ENCODE measurements around the gene SPDYE3.
A peak's percentile ranks its signal among the peaks of the same experiment; 100 is the strongest.
"Not testable (repeated sequence)": the region's sequence is repeated elsewhere in the genome, so short reads cannot be mapped to it uniquely, and the experiment has no call there.

The SPDYE3 gene

DNA sequence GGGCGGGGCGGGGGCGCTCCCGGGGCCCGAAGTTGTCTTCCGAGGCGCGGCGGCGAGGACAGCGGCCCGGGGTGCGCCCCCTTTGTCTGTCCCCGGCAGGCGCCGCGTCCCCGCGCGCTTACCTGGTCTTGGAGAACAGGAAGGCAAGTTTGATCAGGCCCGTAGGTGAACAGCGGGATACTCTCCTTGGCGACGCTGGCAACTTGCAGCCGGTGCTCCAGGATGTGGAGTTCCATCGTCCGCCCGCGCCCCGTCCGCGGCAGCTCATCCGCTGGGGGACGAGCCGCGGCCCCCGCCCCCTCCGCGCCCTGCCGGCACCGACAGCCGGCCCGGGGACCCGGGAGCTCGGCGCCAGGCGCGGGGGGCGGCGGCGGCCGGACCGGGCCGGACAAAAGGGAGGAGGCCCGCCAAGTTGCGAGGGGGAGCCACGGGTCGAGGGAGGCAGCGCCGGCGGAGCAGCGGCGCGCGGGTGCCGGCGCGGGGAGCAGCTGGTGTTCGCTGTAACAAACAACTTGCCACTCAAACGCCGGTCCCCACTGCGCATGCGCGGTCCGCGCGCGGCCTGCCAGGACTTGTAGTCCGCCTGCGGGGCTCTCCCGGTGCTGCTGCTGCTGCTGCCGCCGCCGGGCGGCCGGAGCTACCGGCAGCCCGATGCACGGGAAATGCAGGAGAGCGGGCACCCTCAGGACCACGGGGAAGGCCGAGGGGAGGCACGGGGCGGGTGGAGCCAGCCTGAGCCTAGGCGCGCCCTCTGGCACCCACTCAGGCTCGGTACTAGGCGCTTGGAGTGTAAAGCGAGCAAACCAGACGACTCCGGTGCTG lies 35.6 kb upstream of the SPDYE3 start:
- POLR2A ChIA-PET, result interaction anchor here (0.7 kb wide), 2 partner anchors 12 to 156 kb away, joined by 3 to 4 read pairs; partner anchors contain the start of gene ZCWPW1
- H3K4me3 ChIP-seq (ENCODE audit: low read depth, low read length), result peak overlapping the region; percentile 69
- peak; percentile 47 for DNase-seq (ENCODE audit: low read depth, low spot score)
- CTCF ChIA-PET, result interaction anchor here (0.9 kb wide), 1 partner anchor 141 kb away, joined by 4 read pairs; no protein-coding TSS in a partner anchor
- TF ChIP-seq, protein P1, sequence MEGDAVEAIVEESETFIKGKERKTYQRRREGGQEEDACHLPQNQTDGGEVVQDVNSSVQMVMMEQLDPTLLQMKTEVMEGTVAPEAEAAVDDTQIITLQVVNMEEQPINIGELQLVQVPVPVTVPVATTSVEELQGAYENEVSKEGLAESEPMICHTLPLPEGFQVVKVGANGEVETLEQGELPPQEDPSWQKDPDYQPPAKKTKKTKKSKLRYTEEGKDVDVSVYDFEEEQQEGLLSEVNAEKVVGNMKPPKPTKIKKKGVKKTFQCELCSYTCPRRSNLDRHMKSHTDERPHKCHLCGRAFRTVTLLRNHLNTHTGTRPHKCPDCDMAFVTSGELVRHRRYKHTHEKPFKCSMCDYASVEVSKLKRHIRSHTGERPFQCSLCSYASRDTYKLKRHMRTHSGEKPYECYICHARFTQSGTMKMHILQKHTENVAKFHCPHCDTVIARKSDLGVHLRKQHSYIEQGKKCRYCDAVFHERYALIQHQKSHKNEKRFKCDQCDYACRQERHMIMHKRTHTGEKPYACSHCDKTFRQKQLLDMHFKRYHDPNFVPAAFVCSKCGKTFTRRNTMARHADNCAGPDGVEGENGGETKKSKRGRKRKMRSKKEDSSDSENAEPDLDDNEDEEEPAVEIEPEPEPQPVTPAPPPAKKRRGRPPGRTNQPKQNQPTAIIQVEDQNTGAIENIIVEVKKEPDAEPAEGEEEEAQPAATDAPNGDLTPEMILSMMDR (IDR thresholded peaks at IDR 0.05; ENCODE audit: insufficient read depth, low read length, missing control alignments), result peak; percentile 43

DNA sequence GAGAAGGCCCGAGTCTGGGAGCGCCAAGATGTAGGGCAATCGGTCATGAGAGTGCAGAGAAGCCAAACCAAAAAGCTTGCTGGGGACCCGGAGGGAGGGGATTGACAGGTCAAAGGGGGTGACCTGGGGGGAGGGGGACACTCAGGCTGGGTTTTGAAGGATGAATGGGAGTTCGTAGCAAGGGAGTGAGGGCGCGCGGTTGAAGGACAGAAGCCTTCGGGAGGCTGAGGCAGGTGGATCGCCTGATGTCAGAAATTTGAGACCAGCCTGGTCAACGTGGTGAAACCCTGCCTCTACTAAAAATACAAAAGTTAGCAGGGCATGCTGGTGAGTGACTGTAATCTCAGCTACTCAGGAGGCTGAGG lies 35.0 kb upstream of the SPDYE3 start:
- DNase-seq (ENCODE audit: low read depth, low spot score), result not testable (repeated sequence)
- CTCF ChIA-PET, result interaction anchor here (0.9 kb wide), 1 partner anchor 141 kb away, joined by 4 read pairs; no protein-coding TSS in a partner anchor

DNA sequence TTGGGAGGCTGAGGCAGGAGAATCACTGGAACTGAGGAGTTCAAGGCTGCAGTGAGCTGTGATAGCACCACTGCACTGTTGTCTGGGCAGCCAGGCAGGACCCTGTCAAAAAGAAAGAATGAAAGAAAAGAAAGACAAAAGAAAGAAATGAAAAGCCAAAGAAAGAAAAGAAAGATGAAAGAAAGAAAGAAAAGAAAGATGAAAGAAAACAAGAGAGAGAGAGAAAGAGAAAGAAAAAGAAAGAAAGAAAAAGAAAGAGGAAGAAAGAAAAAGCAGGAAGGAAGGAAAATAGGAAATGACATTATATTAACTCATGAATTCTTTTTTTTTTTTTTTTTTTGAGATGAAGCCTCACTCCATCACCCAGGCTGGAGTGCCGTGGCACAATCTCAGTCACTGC lies 32.4 kb upstream of the SPDYE3 start:
- ChIA-PET CTCF (no interaction called here), POLR2A (no interaction called here)
- TF ChIP-seq, protein P1 (IDR thresholded peaks at IDR 0.05; ENCODE audit: insufficient read depth, low read length, missing control alignments), result no peak
- no peak overlapping the region for H3K4me3 ChIP-seq (ENCODE audit: low read depth, low read length)
- DNase-seq (ENCODE audit: low read depth, low spot score), result no peak

More for the DNA sequence above, 35.0 kb upstream of the SPDYE3 start:
- POLR2A ChIA-PET, result interaction anchor here (0.7 kb wide), 2 partner anchors 11 to 156 kb away, joined by 3 to 4 read pairs; partner anchors contain the start of gene ZCWPW1
- peak overlapping the region; percentile 69 for H3K4me3 ChIP-seq (ENCODE audit: low read depth, low read length)

DNA sequence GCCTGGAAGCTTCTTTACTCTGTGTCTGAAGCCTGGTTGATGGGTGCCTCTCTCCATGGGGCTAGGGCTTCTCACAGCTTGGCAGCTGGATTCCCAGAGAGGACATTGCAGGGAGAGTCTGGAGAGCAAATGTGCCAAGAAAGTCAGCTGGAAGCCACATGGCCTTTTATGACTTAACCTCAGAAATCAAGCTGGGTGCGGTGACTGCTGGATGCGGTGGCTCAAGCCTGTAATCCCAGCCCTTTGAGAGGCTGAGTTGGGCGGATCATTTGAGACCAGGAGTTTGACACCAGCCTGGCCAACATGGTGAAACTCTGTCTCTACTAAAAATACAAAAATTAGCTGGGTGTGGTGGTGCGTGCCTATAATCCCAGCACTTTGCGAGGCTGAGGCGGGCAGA lies 31.4 kb upstream of the SPDYE3 start:
- H3K4me3 ChIP-seq (ENCODE audit: low read depth, low read length); CTCF ChIA-PET; POLR2A ChIA-PET; DNase-seq (ENCODE audit: low read depth, low spot score): not testable (repeated sequence)

DNA sequence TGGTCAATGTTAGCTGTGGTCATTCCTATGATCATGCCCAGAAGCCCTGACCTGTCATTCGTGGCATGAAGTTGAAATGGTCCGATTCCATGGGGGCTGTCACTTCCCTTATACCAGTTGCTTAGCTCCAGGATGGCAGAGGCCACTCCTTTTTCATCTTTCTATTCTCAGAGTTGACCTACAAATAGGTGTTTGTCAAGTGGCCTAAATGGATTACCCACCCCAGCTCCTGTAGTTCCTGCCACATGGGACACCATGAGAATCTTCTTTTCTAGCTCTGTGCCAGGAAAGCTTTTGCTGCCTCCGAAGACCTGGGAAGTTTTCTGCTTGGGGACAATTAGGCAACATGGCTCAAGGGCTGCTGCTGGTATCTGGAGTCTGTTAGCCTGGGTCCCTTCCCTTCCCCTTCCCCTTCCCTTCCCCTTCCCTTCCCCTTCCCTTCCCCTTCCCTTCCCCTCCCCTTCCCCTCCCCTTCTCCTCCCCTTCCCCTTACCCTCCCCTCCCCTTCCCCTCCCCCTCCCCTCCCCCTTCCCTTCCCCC lies 25.4 kb upstream of the SPDYE3 start:
- DNase-seq (ENCODE audit: low read depth, low spot score); POLR2A ChIA-PET; CTCF ChIA-PET: not testable (repeated sequence)

DNA sequence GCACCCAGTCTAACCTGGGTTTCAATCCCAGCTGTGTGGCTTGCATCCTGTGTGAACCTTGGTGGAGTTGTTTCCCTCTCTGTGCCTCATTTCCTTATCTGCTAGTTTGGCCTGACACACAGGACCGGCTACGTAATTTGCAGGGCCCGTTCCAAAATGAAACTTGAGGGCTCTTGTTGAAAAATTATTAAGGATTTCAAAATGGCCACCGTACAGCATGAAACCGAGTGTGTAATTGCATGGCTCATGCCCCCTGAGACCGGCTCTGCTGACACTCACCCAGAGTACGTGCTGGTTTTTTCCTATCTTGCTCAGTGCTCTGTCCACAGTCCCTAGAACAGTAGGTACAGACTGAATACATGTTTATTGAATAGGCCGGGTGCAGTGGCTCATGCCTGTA lies 24.4 kb upstream of the SPDYE3 start:
- POLR2A ChIA-PET, result interaction anchor here (1.0 kb wide), 1 partner anchor 11 kb away, joined by 3 read pairs; no protein-coding TSS in a partner anchor
- CTCF ChIA-PET; DNase-seq (ENCODE audit: low read depth, low spot score): not testable (repeated sequence)

More for the DNA sequence above, 25.4 kb upstream of the SPDYE3 start:
- not testable (repeated sequence) for H3K4me3 ChIP-seq (ENCODE audit: low read depth, low read length)

DNA sequence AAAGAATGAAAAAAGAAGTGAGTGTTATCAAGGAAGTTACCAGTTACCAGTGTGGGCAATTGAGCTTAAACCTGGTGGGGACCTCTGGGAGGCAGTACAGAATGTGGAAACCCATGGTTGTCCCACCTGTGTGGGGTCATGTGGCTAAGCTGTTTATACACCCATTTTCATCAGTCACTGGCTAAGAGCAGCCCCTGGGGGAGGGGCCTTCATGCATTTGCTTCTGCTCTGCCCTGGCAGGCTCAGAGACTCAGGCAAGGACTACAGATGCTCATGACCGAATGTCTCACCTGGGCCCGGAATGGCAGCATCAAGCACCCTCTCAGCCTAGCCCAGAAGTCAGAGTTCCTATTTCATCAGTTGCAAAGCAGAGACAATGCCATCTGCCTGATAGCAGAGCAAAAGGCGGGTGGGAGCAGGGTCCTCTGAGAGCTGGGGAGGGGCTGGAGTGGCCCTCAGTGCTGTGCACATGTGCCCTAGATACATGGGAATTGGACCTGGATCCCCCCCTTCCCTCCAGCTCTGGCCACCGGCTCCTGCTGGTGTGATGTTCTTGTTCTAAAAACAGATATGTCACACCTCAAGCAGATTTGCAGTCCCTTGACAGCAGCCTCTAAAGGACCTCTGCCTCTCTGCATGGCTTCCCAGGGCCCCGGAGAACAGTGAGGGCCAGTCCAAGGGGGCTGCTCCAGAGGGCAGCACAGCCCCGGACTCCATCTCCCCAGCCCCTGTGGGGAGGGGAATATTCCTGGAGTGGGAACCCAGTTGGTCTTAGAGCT lies 20.1 kb upstream of the SPDYE3 start:
- CTCF ChIA-PET; DNase-seq (ENCODE audit: low read depth, low spot score); POLR2A ChIA-PET; H3K4me3 ChIP-seq (ENCODE audit: low read depth, low read length): not testable (repeated sequence)

More for the DNA sequence above, 24.4 kb upstream of the SPDYE3 start:
- not testable (repeated sequence) for H3K4me3 ChIP-seq (ENCODE audit: low read depth, low read length)

DNA sequence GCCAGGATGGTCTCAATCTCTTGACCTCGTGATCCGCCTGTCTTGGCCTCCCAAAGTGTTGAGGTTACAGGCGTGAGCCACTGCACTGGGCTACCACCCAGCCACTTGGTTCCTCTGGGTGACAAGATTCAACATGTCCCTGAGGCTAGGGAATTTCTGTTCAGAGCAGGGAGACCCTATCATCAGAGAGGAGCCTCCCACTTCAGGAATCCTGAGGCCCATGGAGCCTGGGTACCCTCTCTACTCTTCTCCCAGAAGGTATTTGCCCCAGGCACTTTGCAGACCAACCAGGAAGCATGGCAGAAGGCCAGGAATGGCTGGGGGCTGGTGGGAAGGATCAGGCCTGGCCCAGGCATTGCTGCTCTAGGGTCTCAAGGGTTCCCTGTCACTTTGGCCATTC lies 19.2 kb upstream of the SPDYE3 start:
- POLR2A ChIA-PET; CTCF ChIA-PET; H3K4me3 ChIP-seq (ENCODE audit: low read depth, low read length); DNase-seq (ENCODE audit: low read depth, low spot score): not testable (repeated sequence)

DNA sequence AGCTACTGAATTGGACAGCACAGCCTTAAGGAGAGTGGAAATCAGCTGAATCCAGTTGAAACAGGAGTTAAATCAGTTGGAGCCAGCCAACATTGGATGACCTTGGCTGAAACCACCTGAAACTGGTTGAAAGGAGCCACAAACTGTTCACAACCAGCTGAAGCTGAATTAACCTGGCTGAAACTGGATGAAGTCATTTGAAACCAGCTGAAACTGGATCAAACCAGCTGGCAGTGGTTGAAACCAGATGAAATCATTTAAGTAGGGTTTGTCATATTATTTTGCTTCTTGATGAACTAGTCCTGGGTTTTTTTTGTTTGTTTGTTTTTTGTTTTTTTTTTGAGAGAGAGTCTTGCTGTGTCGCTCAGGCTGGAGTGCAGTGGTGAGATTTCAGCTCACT lies 15.3 kb upstream of the SPDYE3 start:
- POLR2A ChIA-PET; DNase-seq (ENCODE audit: low read depth, low spot score); CTCF ChIA-PET; H3K4me3 ChIP-seq (ENCODE audit: low read depth, low read length): not testable (repeated sequence)

DNA sequence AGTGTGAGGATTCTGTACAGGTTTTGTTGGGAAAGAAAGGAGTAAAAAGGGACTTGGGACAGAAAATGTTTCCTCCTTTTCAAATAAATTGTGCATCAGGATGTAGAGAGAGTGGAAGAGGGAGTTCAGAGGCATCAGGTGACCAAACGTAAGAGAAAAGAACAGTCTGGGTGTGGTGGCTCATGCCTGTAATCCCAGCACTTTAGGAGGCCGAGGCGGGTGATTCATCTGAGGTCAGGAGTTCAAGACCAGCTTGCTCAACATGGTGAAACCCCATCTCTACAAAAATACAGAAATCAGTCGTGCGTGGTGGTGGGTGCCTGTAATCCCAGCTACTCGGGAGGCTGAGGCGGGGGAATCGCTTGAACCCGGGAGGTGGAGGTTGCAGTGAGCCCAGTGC lies 12.2 kb upstream of the SPDYE3 start:
- H3K4me3 ChIP-seq (ENCODE audit: low read depth, low read length); POLR2A ChIA-PET; CTCF ChIA-PET; DNase-seq (ENCODE audit: low read depth, low spot score): not testable (repeated sequence)

DNA sequence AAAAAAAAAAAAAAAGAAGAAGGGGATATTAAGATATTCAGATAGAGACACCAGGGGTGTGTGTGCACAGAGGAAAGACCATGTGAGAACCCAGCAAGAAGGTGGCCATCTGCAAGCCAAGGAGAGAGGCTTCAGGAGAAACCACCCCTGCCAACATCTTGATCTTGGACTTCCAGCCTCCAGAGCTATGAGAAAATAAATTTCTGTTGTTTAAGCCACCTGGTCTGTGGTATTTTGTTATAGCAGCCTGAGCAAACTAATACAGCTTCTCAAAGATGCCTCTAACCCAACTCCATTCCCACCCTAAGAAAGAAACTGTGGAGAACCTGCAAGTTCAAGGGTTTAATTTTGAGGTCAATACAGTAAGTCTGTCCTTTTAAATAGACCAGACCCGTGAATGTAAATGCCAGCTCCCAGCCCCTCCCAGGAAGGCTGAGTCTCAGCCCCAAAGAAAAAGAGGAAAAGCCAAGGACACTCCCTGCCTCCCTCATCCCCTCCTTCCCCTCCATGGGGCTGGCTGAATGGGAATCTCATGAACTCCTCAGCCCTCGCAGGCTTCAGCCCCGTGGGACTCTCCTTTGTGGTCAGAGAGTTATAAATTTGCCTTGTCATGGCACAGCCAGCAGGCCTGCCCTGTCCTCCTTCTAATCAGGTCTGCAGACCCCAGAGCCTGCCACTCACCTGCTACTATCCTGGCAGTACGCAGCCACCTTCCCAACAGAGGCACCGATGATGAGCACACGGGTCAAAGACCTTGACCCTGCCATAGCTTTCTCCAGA lies 9.5 kb upstream of the SPDYE3 start:
- CTCF ChIA-PET; DNase-seq (ENCODE audit: low read depth, low spot score); POLR2A ChIA-PET; H3K4me3 ChIP-seq (ENCODE audit: low read depth, low read length): not testable (repeated sequence)

DNA sequence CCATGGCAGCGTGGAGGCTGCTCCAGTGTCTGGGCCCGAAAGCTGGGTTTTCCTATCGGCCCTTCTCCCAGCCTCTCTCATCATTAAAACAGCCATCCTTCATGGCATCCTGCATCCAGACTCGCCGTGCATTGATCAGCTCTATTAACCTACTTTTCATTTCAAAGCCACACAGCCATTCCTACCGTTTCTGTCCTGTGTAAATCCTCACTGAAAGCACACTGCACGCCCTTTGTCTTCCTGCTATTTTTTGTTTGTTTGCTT lies 8.9 kb upstream of the SPDYE3 start:
- POLR2A ChIA-PET, result not testable (repeated sequence)

DNA sequence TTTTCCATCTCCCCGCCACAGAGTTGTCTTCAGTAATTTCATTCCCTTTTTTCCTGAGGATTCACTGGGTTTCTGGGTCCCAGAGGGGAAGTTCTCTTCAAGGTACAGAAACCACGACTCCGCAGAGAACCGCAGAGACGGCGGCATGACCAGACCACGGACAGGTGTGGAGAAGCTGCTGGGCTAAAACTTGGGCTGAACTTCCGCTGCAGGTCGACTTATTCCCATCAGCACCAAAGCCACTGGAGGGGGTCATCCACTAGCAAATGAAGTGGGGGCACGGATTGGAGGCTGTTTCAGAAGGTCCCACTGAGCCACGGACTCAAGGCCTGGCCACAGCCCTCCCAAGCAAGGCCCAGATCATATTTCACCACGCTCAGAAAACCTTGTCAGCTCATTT lies 3.0 kb upstream of the SPDYE3 start:
- POLR2A ChIA-PET; CTCF ChIA-PET; DNase-seq (ENCODE audit: low read depth, low spot score); H3K4me3 ChIP-seq (ENCODE audit: low read depth, low read length): not testable (repeated sequence)

More for the DNA sequence above, 8.9 kb upstream of the SPDYE3 start:
- CTCF ChIA-PET; H3K4me3 ChIP-seq (ENCODE audit: low read depth, low read length); DNase-seq (ENCODE audit: low read depth, low spot score): not testable (repeated sequence)

DNA sequence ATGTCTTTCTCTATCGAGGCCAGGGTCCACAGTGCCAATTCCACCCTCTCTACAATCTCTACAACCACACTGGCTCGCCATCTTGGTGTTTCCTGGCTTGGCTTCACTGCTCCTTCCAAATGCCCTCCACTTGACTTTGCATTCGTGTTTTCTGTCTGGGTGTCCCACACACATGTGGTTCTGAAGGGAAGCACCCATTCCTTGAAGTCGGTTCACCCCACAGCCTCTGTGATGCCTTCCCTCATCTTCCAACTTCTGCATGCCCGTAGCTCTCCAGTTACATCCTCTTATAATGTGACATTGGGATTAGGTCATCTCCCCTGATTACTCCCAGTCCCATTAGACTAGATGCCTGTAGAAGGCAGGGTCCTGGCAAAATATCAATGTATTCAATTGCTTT lies 10.8 kb downstream of the SPDYE3 start:
- POLR2A ChIA-PET, result not testable (repeated sequence)

More for the DNA sequence above, 10.8 kb downstream of the SPDYE3 start:
- CTCF ChIA-PET; H3K4me3 ChIP-seq (ENCODE audit: low read depth, low read length); DNase-seq (ENCODE audit: low read depth, low spot score): not testable (repeated sequence)
